GM23338 (cell line): ENCODE measurements around the gene TRIO. TPM values are rescaled to one million over a fixed set of nuclear protein-coding genes. Genes with fewer than 3 reads are reported as not detected.

Experiments
- ATAC-seq: fragments of 200-7000 bp; cut with Tn5 transposase; 3 replicates; pipeline ENCODE4 v1.9.1; 2020
- DNase-seq: peaks from one replicate; pipeline ENCODE4 v3.0.0-alpha.2; 2015; ENCODE audit warnings: low spot score
- H2AFZ ChIP-seq: fragments of 200-600 bp; sonication (generic); 2 replicates; pipeline ENCODE4 v1.8.0; 2016; ENCODE audit warnings: antibody characterized with exemption, mild to moderate bottlenecking, moderate library complexity
- H3F3A ChIP-seq: fragments of 200-600 bp; sonication (generic); replicated peaks from 2 replicates; pipeline ENCODE4 v1.8.0; 2017; ENCODE audit warnings: antibody characterized with exemption, mixed run types, low read depth
- H3K27ac ChIP-seq: fragments of 200-600 bp; sonication (generic); 2 replicates; pipeline ENCODE4 v1.6.1; 2016; ENCODE audit warnings: low read depth
- H3K27me3 ChIP-seq: fragments of 200-600 bp; sonication (generic); 2 replicates; pipeline ENCODE4 v1.8.0; 2016; ENCODE audit warnings: mild to moderate bottlenecking, mixed run types, moderate library complexity; ENCODE audit not compliant: insufficient read depth
- H3K36me3 ChIP-seq: fragments of 200-600 bp; sonication (generic); 2 replicates; pipeline ENCODE4 v1.8.0; 2016; ENCODE audit warnings: mild to moderate bottlenecking; ENCODE audit not compliant: insufficient read depth
- H3K4me1 ChIP-seq: fragments of 200-600 bp; sonication (generic); 2 replicates; pipeline ENCODE4 v1.8.0; 2016; ENCODE audit warnings: mild to moderate bottlenecking, moderate library complexity; ENCODE audit not compliant: insufficient read depth
- H3K4me2 ChIP-seq: fragments of 200-600 bp; sonication (generic); 2 replicates; pipeline ENCODE4 v1.7.1; 2017; ENCODE audit warnings: mixed run types
- H3K4me3 ChIP-seq: fragments of 200-600 bp; sonication (generic); 2 replicates; pipeline ENCODE4 v1.6.1; 2016; ENCODE audit warnings: mixed run types
- H3K79me2 ChIP-seq: fragments of 200-600 bp; sonication (generic); replicated peaks from 2 replicates; pipeline ENCODE4 v1.8.0; 2017; ENCODE audit warnings: mild to moderate bottlenecking; ENCODE audit not compliant: insufficient read depth
- H3K9me2 ChIP-seq: fragments of 200-600 bp; sonication (generic); 2 replicates; pipeline ENCODE4 v1.8.0; 2017; ENCODE audit not compliant: insufficient read depth
- H4K20me1 ChIP-seq: fragments of 200-600 bp; sonication (generic); replicated peaks from 2 replicates; pipeline ENCODE4 v1.8.0; 2017; ENCODE audit warnings: mild to moderate bottlenecking; ENCODE audit not compliant: insufficient read depth
- H3K27ac Mint-ChIP-seq: 2 replicates; pipeline ENCODE4 v1.8.0; 2020; ENCODE audit warnings: inconsistent platforms, mild to moderate bottlenecking, moderate library complexity, mixed read lengths
- H3K27me3 Mint-ChIP-seq: 3 replicates; pipeline ENCODE4 v1.8.0; 2022; ENCODE audit warnings: low read depth, mild to moderate bottlenecking, moderate library complexity, mixed read lengths, inconsistent platforms; ENCODE audit not compliant: insufficient read depth, poor library complexity
- H3K36me3 Mint-ChIP-seq: 3 replicates; pipeline ENCODE4 v1.8.0; 2021; ENCODE audit warnings: low read depth, mild to moderate bottlenecking, inconsistent platforms, moderate library complexity, mixed read lengths
- H3K4me1 Mint-ChIP-seq: 3 replicates; pipeline ENCODE4 v1.8.0; 2020; ENCODE audit warnings: mild to moderate bottlenecking, inconsistent platforms, mixed read lengths
- H3K4me3 Mint-ChIP-seq: 3 replicates; pipeline ENCODE4 v1.8.0; 2021; ENCODE audit warnings: moderate library complexity, mild to moderate bottlenecking, inconsistent platforms, mixed read lengths
- H3K9me3 Mint-ChIP-seq: 3 replicates; pipeline ENCODE4 v1.8.0; 2020; ENCODE audit warnings: moderate library complexity, mild to moderate bottlenecking, inconsistent platforms, mixed read lengths
- CREB1 ChIP-seq: fragments of 250-450 bp; sonication (Bioruptor Pico); IDR thresholded peaks from 2 replicates; pipeline ENCODE4 v1.5.0; 2020; ENCODE audit warnings: low read depth, mild to moderate bottlenecking, moderate library complexity
- CTCF ChIP-seq, 2 experiments: fragments of 200-600 bp in 1 of 2; sonication (generic) in 1 of 2; conservative IDR thresholded peaks; 2 replicates each; pipeline versions ENCODE4 v1.5.1 to v1.6.1; 2016 to 2017; ENCODE audit warnings: antibody characterized with exemption in 2 of 2, low read depth in 2 of 2, mild to moderate bottlenecking in 2 of 2, moderate library complexity in 1 of 2
- ETS1 ChIP-seq: IDR thresholded peaks from 2 replicates; pipeline ENCODE4 v1.6.1; 2016; ENCODE audit warnings: antibody characterized with exemption
- EZH2 ChIP-seq: fragments of 200-600 bp; sonication (generic); IDR thresholded peaks from one replicate; pipeline ENCODE4 v1.8.0; 2017; ENCODE audit warnings: antibody characterized with exemption, mild to moderate bottlenecking, low read depth; ENCODE audit not compliant: unreplicated experiment
- JUNB ChIP-seq: IDR thresholded peaks from one replicate; pipeline ENCODE4 v1.6.1; 2016; ENCODE audit warnings: antibody characterized with exemption; ENCODE audit not compliant: unreplicated experiment
- NANOG ChIP-seq: IDR thresholded peaks from 2 replicates; pipeline ENCODE4 v1.6.1; 2016; ENCODE audit warnings: antibody characterized with exemption, borderline replicate concordance
- ZNF114 ChIP-seq: fragments of 250-450 bp; sonication (Bioruptor Pico); IDR thresholded peaks from 2 replicates; pipeline ENCODE4 v1.5.0; 2020; ENCODE audit warnings: mild to moderate bottlenecking, moderate library complexity
- ZNF331 ChIP-seq: fragments of 250-450 bp; sonication (Bioruptor Pico); IDR thresholded peaks from 2 replicates; pipeline ENCODE4 v1.5.0; 2020; ENCODE audit warnings: low read depth, mild to moderate bottlenecking, moderate library complexity
- polyA plus RNA-seq: library from polyadenylated mRNA; unstranded; fragments of >200 nt; fragmentation: Nextera tagmentation; extraction: Ambion mirVana; gene quantifications from 2 replicates; pipeline ENCODE4 v1.2.1, GENCODE V29; 2016
- total RNA-seq: library from RNA; depleted of rRNA; stranded (reverse); fragments of >200 nt; shearing (Covaris generic); gene quantifications from 2 replicates; pipeline ENCODE4 v1.2.3, GENCODE V29; 2014
- TF ChIP-seq, protein P1 (sequence below): IDR thresholded peaks from one replicate; pipeline ENCODE4 v1.6.1; 2018; ENCODE audit warnings: antibody characterized with exemption; ENCODE audit not compliant: unreplicated experiment

TRIO gene
- total and polyA plus RNA-seq, 2 experiments from 2014 or later, result 13.8 to 113 TPM

DNA sequence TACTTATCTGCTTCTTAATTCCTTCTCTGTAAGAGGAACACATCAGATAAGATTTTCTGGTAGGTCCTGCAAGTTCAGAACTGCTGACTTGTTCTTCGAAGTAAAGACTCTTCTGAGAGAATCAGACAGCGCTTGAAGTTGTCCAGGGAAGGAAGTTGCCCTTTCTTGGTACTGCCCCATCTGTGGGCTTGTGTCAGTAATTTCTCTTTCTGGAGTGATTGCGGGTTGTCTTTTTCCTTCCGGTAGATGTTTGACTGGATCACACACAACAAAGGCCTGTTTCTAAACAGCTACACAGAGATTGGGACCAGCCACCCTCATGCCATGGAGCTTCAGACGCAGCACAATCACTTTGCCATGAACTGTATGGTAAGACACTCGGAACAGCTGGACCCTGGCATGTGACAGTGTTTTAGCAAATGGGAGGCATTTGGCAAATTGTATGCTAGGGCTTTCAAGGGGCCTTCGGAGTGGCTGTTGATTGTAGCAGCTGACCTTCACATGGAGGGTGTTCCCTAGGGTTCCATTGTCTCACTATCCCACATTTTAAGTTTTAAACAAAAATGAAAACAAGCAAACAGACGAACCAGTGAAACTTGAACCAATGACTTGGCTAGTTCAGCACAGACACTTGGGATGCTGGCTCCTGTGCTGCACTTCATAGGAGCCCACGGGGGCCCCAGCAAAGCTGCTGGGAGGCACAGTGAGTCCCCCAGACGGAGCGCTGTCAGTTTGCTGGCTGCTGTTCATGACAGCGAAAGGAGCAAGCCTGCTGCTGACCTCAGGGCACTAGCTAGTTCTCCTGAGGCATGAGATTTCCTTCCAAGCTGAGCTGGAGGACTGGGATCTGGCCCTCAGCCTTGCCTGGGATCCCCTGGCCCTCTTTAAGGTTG is 149.9 kb downstream of the TRIO start:
- no peak overlapping the region for H3K27ac Mint-ChIP-seq
- peaks cover 27% of the 10 kb centered on the region for H3K36me3 Mint-ChIP-seq
- peaks cover 8% of the 10 kb centered on the region; the same call in 1 of the 2 replicates for H3K4me1 ChIP-seq
- ATAC-seq (no peak), DNase-seq (no peak)
- H3K4me3 ChIP-seq, result no peak overlapping the region
- H3K27ac ChIP-seq, result 0 out of 2 replicates have a peak overlapping the region, but pooled peaks have one; percentile 32
- peaks cover 8% of the 10 kb centered on the region; the same call in 2 of the 3 replicates for H3K4me1 Mint-ChIP-seq
- no peaks in the 10 kb centered on the region for H3F3A ChIP-seq
- no peak overlapping the region for H2AFZ ChIP-seq
- H3K79me2 ChIP-seq, result peaks cover 7% of the 10 kb centered on the region; the same call in 1 of the 2 replicates
- peaks cover 3% of the 10 kb centered on the region; the same call in 1 of the 2 replicates for H4K20me1 ChIP-seq
- H3K27me3 Mint-ChIP-seq, result peaks cover 15% of the 10 kb centered on the region
- no peaks in the 10 kb centered on the region for H3K27me3 ChIP-seq
- no peaks in the 10 kb centered on the region for H3K9me3 Mint-ChIP-seq
- H3K4me2 ChIP-seq, result no peak overlapping the region
- TF ChIP-seq ETS1, result no peak
- TF ChIP-seq ZNF114 (CRISPR knock-in tag), result no peak
- no peak for TF ChIP-seq JUNB
- no peak for TF ChIP-seq EZH2
- no peak for TF ChIP-seq CTCF (conservative IDR thresholded peaks at IDR 0.05; ENCODE audit: low read depth in 2 of 2)
- TF ChIP-seq, protein P1, sequence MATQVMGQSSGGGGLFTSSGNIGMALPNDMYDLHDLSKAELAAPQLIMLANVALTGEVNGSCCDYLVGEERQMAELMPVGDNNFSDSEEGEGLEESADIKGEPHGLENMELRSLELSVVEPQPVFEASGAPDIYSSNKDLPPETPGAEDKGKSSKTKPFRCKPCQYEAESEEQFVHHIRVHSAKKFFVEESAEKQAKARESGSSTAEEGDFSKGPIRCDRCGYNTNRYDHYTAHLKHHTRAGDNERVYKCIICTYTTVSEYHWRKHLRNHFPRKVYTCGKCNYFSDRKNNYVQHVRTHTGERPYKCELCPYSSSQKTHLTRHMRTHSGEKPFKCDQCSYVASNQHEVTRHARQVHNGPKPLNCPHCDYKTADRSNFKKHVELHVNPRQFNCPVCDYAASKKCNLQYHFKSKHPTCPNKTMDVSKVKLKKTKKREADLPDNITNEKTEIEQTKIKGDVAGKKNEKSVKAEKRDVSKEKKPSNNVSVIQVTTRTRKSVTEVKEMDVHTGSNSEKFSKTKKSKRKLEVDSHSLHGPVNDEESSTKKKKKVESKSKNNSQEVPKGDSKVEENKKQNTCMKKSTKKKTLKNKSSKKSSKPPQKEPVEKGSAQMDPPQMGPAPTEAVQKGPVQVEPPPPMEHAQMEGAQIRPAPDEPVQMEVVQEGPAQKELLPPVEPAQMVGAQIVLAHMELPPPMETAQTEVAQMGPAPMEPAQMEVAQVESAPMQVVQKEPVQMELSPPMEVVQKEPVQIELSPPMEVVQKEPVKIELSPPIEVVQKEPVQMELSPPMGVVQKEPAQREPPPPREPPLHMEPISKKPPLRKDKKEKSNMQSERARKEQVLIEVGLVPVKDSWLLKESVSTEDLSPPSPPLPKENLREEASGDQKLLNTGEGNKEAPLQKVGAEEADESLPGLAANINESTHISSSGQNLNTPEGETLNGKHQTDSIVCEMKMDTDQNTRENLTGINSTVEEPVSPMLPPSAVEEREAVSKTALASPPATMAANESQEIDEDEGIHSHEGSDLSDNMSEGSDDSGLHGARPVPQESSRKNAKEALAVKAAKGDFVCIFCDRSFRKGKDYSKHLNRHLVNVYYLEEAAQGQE, result no peak
- TF ChIP-seq NANOG, result no peak
- TF ChIP-seq ZNF331 (CRISPR knock-in tag), result no peak
- no peak for TF ChIP-seq CREB1
- H3K4me3 Mint-ChIP-seq, result no peak overlapping the region
- no peaks in the 10 kb centered on the region for H3K9me2 ChIP-seq
- H3K36me3 ChIP-seq, result peaks cover 9% of the 10 kb centered on the region; the same call in 1 of the 2 replicates
